Measurements from ENCODE around the gene HEATR3.

HEATR3 gene

DNA sequence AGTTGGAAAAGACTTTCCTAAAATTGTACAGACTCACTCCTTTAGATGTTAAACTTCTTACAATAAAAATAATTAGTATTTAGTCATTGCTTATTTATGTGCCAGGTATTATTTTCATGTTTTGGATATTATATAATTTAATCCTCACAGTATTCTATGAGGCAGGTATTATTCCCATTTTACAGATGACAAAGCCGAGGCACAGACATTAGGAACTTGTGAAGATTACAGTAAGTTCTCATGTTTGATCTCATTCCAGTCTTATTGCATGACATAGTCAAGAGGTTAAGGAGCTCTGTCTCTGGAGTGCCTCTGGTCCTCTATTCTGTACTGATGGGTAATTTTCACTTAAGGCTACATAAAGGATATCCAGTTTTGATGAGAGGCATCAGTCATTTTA is 3.3 kb downstream of the HEATR3 start:
- Mint-ChIP-seq H3K36me3 (peaks cover 65% of the 10 kb centered on the region), H3K4me1 (peaks cover 54% of the 10 kb centered on the region), H3K9me3 (no peaks in the 10 kb centered on the region), H3K27ac (no peak overlapping the region), H3K4me3 (no peak overlapping the region)
- ATAC-seq (no peak), DNase-seq (ENCODE audit: low spot score in 2 of 2) (no peak)

DNA sequence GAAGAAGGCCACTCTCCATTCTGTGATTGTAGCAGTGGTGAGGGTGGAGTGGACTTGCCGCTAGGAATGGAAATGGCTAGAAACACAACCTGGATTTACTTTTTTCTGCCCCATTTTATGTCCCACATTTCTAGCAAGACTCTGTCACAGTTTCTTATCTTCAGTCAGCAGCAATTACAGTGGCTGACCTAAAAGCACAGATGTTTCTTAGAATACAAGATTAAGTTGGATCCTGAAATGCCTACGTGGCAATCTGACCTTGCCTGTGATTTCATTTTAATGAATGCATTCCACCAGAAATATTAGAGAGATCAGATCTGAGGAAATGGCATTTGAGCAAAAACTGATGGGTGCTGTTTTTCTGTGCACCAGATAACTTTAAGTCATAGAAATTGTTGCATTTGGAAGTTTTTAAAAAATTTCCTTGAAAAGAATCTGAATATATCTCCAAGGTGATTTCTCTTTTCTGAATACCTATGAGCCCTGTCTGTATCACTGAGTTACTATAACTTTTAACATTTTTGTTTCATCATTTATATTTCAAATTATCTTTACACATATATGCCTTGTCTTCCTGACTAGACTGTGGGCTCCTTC is 5.4 kb downstream of the HEATR3 start:
- DNase-seq (ENCODE audit: low spot score in 2 of 2): no peak
- Mint-ChIP-seq H3K36me3 (peaks cover 85% of the 10 kb centered on the region), H3K27ac (peak overlapping the region; percentile 48), H3K9me3 (no peaks in the 10 kb centered on the region), H3K4me1 (peaks cover 49% of the 10 kb centered on the region), H3K4me3 (no peak overlapping the region)
- no peak for ATAC-seq

DNA sequence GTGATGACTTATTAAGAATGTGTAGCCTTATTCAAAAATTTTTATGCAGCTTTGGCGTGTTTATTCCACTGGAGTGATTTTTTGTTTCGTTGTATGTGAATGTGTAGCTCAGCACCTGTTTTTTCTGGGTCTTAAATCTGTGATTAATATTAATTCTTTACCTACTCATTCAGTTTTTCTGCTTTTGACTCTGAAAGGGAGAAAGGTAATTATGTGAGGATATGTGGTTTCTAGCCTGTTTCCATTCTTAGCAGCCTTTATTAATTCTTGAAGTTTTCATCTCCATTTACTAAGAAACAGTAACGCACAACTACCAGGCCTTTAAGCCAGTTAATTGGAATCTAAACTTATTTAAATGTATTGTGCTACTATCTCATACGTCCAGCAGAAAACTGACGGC is 7.0 kb downstream of the HEATR3 start:
- H3K27ac Mint-ChIP-seq: peak overlapping the region; percentile 83
- peaks cover 93% of the 10 kb centered on the region for H3K36me3 Mint-ChIP-seq
- H3K4me1 Mint-ChIP-seq: peaks cover 36% of the 10 kb centered on the region
- no peaks in the 10 kb centered on the region for H3K9me3 Mint-ChIP-seq
- DNase-seq (ENCODE audit: low spot score in 2 of 2): no peak
- ATAC-seq: peak; percentile 69
- H3K4me3 Mint-ChIP-seq: peak overlapping the region; percentile 15

DNA sequence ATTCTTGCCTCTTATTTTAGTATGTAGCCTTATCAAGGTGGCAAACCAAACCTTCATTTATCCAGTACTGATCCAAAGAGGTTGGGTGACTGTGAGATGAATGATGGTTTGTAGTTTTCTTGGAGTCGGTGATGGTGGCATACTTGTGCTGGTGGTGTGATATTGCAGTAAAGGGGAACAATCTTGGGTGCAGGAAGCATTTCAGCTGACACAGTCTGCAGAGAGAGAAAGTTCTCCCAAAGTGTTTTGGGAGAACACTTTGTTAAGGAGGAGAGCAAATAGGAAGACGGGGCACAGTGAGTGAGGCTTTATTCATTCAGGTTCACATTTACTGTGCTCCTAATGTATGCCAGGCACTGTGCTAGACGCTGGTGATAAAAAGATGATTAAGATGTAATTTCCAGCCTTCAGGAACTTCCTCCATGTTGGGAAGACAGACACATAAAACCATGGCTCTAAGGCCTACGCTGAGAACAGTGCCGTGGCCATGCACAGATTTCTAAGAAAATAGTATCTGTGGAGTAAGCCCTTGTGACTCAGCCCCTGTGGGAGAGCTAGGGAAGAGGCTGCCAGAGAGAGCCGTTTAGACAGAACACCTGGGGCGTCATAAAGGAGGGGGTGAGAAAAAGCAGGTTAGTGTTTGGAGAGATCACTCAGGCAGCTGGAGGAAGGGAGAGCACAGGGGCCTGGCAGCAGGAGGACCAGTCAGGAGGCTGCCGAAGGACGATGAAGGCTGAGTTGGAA is 13.8 kb downstream of the HEATR3 start:
- DNase-seq (ENCODE audit: low spot score in 2 of 2) (no peak), ATAC-seq (no peak)
- Mint-ChIP-seq H3K4me1 (peaks cover 9% of the 10 kb centered on the region), H3K9me3 (no peaks in the 10 kb centered on the region), H3K36me3 (peaks cover 98% of the 10 kb centered on the region), H3K4me3 (no peak overlapping the region), H3K27ac (peak overlapping the region; percentile 44)

DNA sequence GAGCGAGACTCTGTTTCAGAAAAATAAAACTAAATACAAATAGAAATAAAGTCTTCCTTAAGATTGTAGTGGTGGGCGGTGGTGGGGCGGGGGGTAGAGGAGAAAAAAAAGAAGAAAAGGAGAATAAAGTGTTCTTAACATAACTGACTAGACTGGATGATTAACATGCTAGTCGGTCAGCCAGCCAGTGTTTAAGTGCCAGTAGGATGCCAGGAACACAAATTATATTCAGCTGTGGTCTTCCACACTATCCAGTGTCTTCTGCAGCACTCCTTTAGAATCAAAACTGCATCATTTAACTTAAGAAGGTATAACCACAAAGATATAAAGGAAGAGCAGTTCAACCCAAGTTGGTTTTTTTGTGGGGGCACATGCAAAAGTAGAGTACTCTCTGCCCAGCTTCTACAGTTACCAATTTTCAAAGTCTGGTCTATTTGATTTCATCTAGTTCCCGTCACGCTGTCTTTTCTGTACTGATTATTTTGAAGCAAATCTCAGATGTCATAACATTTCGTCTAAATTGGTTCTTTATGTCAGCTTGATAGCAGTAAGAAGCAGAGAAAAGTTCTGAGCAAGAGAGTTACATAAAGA is 15.8 kb downstream of the HEATR3 start:
- no peak for ATAC-seq
- Mint-ChIP-seq H3K27ac (no peak overlapping the region), H3K4me3 (no peak overlapping the region), H3K9me3 (no peaks in the 10 kb centered on the region), H3K4me1 (peaks cover 9% of the 10 kb centered on the region), H3K36me3 (peaks cover 98% of the 10 kb centered on the region)
- no peak for DNase-seq (ENCODE audit: low spot score in 2 of 2)

DNA sequence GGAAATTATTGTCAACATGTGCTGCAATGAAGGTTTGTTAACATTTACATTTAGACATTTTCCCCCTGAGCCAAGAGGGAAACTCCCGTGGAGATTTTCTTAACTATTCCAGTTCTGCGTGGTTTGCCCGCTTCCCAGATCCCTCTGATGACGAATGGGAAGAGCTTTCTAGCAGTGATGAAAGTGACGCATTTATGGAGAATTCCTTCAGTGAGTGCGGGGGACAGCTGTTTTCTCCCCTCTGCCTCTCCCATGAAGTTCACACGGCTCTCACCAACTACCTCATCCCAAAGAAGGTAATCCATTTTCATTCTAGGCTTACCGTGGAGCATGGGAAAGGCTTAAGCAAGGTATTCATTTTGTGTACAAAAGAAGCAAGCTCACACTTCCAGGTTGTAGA is 18.2 kb downstream of the HEATR3 start:
- H3K36me3 Mint-ChIP-seq: peaks cover 96% of the 10 kb centered on the region
- H3K4me3 Mint-ChIP-seq: no peak overlapping the region
- ATAC-seq (no peak), DNase-seq (ENCODE audit: low spot score in 2 of 2) (no peak)
- H3K4me1 Mint-ChIP-seq: peaks cover 9% of the 10 kb centered on the region
- H3K27ac Mint-ChIP-seq: no peak overlapping the region
- H3K9me3 Mint-ChIP-seq: no peaks in the 10 kb centered on the region

DNA sequence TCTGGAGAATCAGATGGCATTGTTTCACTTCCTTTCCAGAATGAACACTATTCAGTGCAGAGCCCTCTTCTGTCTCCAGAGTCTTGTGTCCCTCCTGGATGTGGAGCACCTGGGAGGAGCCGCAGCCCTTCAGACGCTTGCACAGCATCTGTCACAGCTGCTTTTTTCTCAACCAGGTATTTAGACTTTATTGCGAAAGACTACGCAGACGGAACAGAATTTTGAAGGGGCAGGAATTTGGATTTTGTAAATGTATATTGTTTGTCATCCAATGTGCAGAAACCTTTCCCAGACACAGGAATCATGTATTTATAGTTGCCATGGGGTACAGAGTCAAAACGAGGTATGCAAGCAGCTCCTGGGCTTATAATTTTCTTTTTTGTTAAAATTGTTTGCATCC is 20.4 kb downstream of the HEATR3 start:
- no peaks in the 10 kb centered on the region for H3K4me1 Mint-ChIP-seq
- no peak for ATAC-seq
- no peak overlapping the region for H3K4me3 Mint-ChIP-seq
- no peaks in the 10 kb centered on the region for H3K9me3 Mint-ChIP-seq
- H3K36me3 Mint-ChIP-seq: peaks cover 87% of the 10 kb centered on the region
- H3K27ac Mint-ChIP-seq: no peak overlapping the region
- DNase-seq (ENCODE audit: low spot score in 2 of 2): no peak

DNA sequence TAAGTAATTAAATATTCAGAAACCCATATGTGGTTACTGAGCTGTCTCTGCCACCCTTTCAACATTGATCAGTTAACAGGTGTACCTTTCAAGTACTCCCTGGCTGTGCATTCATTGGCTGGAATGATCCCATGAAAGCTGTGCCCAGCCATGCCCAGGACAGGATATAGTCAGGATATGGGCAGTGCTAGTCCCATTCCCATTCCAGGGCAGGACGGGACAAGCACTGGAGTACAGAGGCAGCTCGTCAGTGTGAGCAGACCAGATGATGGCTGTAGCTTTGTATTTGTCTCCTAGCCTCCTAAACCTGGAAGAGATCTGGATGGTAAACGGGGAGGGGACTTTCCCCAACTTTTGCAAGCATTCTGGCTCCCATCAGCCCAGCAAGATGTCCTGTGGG is 22.5 kb downstream of the HEATR3 start:
- no peak overlapping the region for H3K4me3 Mint-ChIP-seq
- peaks cover under 1% of the 10 kb centered on the region for H3K4me1 Mint-ChIP-seq
- peaks cover 77% of the 10 kb centered on the region for H3K36me3 Mint-ChIP-seq
- no peaks in the 10 kb centered on the region for H3K9me3 Mint-ChIP-seq
- DNase-seq (ENCODE audit: low spot score in 2 of 2): no peak
- no peak for ATAC-seq
- no peak overlapping the region for H3K27ac Mint-ChIP-seq

DNA sequence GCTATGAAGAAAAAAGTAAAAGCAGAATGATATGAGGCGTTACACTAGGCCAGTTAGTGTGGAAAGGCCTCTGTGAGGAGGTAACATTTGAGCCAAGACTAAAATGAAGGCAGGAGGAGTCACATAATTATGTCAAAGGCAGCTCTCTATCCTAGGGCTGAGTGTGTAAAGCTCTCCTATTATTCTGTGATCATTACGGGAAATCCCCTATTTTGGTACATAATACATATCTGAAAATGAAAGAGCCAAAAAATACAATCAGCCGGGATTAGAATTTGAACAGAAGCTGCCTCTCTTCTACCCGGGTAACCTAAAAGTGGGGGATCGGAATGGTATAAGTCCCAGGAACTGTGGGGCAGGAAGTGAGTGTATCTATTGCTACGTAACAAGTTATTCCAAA is 27.1 kb downstream of the HEATR3 start:
- no peaks in the 10 kb centered on the region for H3K9me3 Mint-ChIP-seq
- no peak overlapping the region for H3K27ac Mint-ChIP-seq
- H3K4me3 Mint-ChIP-seq: no peak overlapping the region
- H3K4me1 Mint-ChIP-seq: peaks cover 11% of the 10 kb centered on the region
- ATAC-seq: no peak
- DNase-seq (ENCODE audit: low spot score in 2 of 2): no peak
- H3K36me3 Mint-ChIP-seq: peaks cover 76% of the 10 kb centered on the region

DNA sequence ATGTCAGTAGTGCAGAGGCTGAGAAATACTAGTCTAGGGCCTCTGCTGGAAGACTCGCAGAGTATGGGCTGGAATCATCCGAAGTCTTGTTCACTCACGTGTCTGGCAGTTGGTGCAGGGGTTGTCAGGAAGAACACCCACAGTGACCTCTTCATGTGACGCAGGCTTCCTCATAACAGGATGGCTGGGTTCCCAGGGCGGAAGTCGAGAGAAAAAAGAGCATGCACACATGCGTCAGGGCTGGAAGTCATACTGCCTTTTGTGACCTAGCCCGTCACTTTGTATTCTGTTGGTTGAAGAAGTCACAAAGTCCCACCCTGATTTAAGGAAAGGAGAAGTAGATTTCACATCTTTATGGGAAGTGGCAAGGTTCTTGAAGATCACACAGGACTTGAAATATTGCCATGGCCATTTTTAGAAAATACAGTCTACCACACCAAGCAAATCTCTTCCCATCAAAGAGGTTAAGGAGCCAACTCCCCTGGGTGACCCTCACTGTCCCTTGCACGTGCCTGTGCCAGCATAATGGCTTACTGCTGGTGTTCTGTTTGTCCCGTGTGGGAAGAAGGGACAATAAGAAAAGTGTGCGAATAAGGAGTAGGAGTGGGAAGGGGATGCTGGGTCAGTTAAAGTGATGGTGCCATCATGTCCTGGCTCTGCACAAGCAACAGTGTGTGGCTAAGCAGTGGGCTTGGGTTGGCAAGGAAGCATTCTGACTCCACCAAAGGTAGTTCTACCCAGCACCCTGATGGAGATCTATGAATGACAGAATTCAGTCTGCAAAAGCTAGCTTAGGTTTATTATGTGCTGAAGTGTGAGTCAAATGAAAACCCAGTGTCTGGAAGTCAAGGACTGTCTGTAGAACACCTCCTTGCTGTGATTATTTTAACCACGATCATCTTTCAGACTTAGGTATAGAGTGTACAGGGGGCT is 28.1 kb downstream of the HEATR3 start:
- no peaks in the 10 kb centered on the region for H3K9me3 Mint-ChIP-seq
- peaks cover 75% of the 10 kb centered on the region for H3K36me3 Mint-ChIP-seq
- ATAC-seq (peak; percentile 85), DNase-seq (ENCODE audit: low spot score in 2 of 2) (no peak)
- H3K4me1 Mint-ChIP-seq: peaks cover 11% of the 10 kb centered on the region
- H3K27ac Mint-ChIP-seq: no peak overlapping the region
- no peak overlapping the region for H3K4me3 Mint-ChIP-seq

DNA sequence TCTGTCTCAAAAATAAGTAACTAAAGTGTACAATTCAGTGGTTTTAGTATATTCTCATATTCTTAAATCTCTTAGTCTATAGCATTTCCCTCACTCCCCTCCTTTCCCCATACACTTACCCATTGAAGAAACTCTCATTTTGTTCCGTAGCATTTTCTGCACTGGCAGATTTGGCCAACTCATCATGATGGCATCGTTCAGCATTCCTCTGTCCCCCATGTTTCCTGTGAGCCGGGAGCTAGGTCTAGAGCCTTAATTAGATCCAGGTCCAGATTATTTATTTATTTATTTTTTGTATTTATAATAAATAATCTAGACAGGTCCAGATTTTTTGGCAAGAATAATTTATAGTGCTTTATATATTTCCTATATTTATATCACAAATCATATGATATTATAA is 31.0 kb downstream of the HEATR3 start:
- Mint-ChIP-seq H3K9me3 (no peaks in the 10 kb centered on the region), H3K4me1 (peaks cover 11% of the 10 kb centered on the region), H3K4me3 (no peak overlapping the region), H3K27ac (no peak overlapping the region), H3K36me3 (peaks cover 85% of the 10 kb centered on the region)
- DNase-seq (ENCODE audit: low spot score in 2 of 2) (no peak), ATAC-seq (no peak)

DNA sequence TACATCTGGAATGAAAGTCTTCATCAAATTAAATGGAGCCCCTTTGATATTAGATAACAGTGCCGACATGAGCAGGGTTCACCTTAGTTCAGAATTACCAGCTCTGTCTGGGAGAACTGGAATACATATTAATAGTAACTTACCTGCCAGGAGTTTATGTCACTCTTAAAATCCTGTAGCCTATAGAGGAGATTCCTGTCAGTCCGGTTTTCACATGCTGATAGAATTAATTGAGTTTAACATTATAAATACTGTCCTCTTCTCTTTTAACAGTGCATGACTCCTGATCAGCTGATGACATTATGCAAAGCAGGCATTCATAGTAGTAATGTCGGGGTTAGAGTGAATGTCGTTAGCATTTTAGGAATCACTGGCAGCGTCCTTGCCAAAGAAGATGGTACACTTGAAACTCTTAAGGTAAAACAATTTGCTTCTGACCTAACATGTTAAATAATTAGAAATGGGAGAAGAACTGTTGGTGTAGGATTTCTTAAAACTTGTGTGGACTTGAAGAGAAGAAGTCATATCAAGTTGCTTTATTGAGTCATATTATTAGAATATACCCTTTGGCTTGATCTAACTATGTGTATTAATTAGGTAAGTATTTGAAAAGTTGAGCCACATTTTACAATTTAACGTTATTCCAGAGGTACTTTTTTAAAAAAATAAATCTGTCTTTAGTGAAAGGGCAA is 34.3 kb downstream of the HEATR3 start:
- Mint-ChIP-seq H3K4me1 (no peaks in the 10 kb centered on the region), H3K9me3 (no peaks in the 10 kb centered on the region), H3K27ac (no peak overlapping the region), H3K4me3 (no peak overlapping the region), H3K36me3 (peaks cover 91% of the 10 kb centered on the region)
- DNase-seq (ENCODE audit: low spot score in 2 of 2) (no peak), ATAC-seq (no peak)

DNA sequence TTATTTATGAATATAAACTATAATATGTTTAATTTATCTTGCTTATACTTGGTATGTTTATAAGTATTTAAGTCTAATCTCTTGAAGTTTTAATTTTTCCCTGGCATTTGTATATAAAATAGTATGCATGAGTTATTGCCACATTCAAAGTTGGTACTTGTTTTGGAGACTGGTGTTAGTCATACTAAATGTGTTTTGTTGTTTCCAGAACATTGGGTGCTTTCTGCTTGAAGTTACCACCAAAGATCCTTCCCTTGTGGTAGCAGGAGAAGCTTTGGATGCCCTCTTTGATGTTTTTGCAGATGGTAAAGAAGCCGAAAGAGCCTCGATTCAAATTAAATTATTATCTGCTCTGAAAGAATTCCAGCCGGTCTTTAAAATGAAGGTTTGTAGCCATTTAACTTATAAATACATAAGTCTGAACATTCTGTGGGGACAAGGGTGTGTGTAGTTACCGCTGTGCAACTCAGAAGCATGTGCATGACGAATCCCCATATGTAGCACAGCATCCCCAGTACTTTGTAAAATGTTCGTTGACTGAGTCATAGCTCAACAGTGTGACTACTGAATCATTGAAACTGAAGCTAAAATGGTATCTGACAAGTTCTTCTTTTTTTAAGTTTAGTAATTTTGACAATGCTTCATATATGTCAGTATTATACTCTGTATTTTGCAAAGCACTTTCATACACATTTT is 36.4 kb downstream of the HEATR3 start:
- Mint-ChIP-seq H3K4me3 (no peak overlapping the region), H3K36me3 (peaks cover 86% of the 10 kb centered on the region), H3K27ac (no peak overlapping the region)

DNA sequence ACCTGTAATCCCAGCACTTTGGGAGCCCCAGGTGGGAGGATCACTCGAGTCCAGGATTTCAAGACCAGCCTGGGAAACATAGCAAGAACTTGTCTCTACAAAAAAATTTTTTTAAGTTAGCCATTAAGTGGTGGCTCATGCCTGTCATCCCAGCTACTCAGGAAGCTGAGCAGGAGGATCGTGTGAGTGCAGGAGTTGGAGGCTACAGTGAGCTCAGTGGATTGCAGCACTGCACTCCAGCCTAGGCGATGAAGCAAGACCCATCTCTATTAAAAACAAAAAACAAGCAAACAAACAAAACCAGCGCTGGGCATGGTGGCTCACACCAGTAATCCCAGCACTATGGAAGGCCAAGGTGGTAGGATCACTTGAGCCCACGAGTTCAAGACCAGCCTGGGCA is 38.0 kb downstream of the HEATR3 start:
- Mint-ChIP-seq H3K27ac (no peak overlapping the region), H3K36me3 (peaks cover 73% of the 10 kb centered on the region), H3K9me3 (no peaks in the 10 kb centered on the region), H3K4me1 (no peaks in the 10 kb centered on the region), H3K4me3 (no peak overlapping the region)
- no peak for ATAC-seq
- DNase-seq (ENCODE audit: low spot score in 2 of 2): no peak

More for the DNA sequence above, 36.4 kb downstream of the HEATR3 start:
- Mint-ChIP-seq H3K4me1 (no peaks in the 10 kb centered on the region), H3K9me3 (no peaks in the 10 kb centered on the region)
- DNase-seq (ENCODE audit: low spot score in 2 of 2): no peak
- ATAC-seq: peak; percentile 99
